OCI-LY7 (cell line): ENCODE data around the gene GOLPH3. TPM values are rescaled to one million over a fixed set of nuclear protein-coding genes. Genes with fewer than 3 reads are reported as not detected.

Experiments
- BruUV-seq: library from RNA; stranded (reverse); fragments of 400-500 nt; replicated peaks from 2 replicates; lab custom pipeline; 2021; lab: Mats Ljungman, UMichigan
- CTCF ChIA-PET: fragments of 300-600 bp; sonication (Branson Sonifier 250); formaldehyde crosslinking; loops from one replicate; lab custom pipeline; 2022; ENCODE audit warnings: antibody characterized with exemption; ENCODE audit not compliant: unreplicated experiment; lab: Charles Lee
- POLR2A ChIA-PET: fragments of 300-600 bp; sonication (Branson Sonifier 250); formaldehyde crosslinking; loops from one replicate; lab custom pipeline; 2022; ENCODE audit warnings: antibody characterized with exemption; lab: Charles Lee
- DNase-seq: peaks from one replicate; pipeline ENCODE4 v3.0.0-alpha.2; 2015; ENCODE audit warnings: low spot score
- H2AFZ ChIP-seq: fragments of 200-600 bp; sonication (generic), shearing (Covaris generic); 2 replicates; pipeline ENCODE4 v1.6.1; 2014; ENCODE audit warnings: mild to moderate bottlenecking, antibody characterized with exemption, low read length, moderate library complexity
- H3K27ac ChIP-seq: fragments of 200-600 bp; sonication (generic); 2 replicates; pipeline ENCODE4 v1.5.1; 2014; ENCODE audit warnings: mixed run types, low read depth, mild to moderate bottlenecking, moderate library complexity, low read length, inconsistent platforms; ENCODE audit not compliant: poor library complexity, severe bottlenecking
- H3K36me3 ChIP-seq: fragments of 200-600 bp; sonication (generic); 2 replicates; pipeline ENCODE4 v1.6.1; 2014; ENCODE audit warnings: mild to moderate bottlenecking, antibody characterized with exemption, low read length, moderate library complexity, mixed read lengths; ENCODE audit not compliant: insufficient read depth
- H3K4me1 ChIP-seq: fragments of 200-600 bp; sonication (generic); 2 replicates; pipeline ENCODE4 v1.5.1; 2014; ENCODE audit warnings: mild to moderate bottlenecking, low read length; ENCODE audit not compliant: insufficient read depth, poor library complexity, severe bottlenecking
- H3K4me2 ChIP-seq: fragments of 200-600 bp; sonication (generic); 2 replicates; pipeline ENCODE4 v1.6.1; 2014; ENCODE audit warnings: mild to moderate bottlenecking, low read length
- H3K4me3 ChIP-seq: fragments of 200-600 bp; sonication (generic); 2 replicates; pipeline ENCODE4 v1.5.1; 2014; ENCODE audit warnings: mild to moderate bottlenecking, low read depth, low read length; ENCODE audit not compliant: poor library complexity, severe bottlenecking
- H3K79me2 ChIP-seq: fragments of 200-600 bp; sonication (generic); 2 replicates; pipeline ENCODE4 v1.6.1; 2016; ENCODE audit warnings: low read depth, mild to moderate bottlenecking, low read length, moderate library complexity, mixed read lengths; ENCODE audit not compliant: insufficient read depth
- H3K9me2 ChIP-seq: fragments of 200-600 bp; sonication (generic); 2 replicates; pipeline ENCODE4 v1.6.1; 2016; ENCODE audit warnings: mild to moderate bottlenecking, low read length, mixed read lengths; ENCODE audit not compliant: insufficient read depth
- H3K9me3 ChIP-seq: fragments of 200-600 bp; sonication (generic); 2 replicates; pipeline ENCODE4 v1.6.1; 2014; ENCODE audit warnings: mild to moderate bottlenecking, mixed run types, low read length, mixed read lengths
- H4K20me1 ChIP-seq: fragments of 200-600 bp; sonication (generic); 2 replicates; pipeline ENCODE4 v1.6.1; 2014; ENCODE audit warnings: mild to moderate bottlenecking, antibody characterized with exemption, low read length, moderate library complexity, mixed read lengths; ENCODE audit not compliant: insufficient read depth
- EZH2phosphoT487 ChIP-seq: fragments of 200-600 bp; sonication (generic); IDR thresholded peaks from 2 replicates; pipeline ENCODE4 v1.6.1; 2018; ENCODE audit warnings: low read depth, borderline replicate concordance, mild to moderate bottlenecking, mixed run types, antibody characterized with exemption, low read length, moderate library complexity, mixed read lengths
- intact Hi-C: fragments of 100-400 bp; cut with micrococcal nuclease; formaldehyde crosslinking; loops from one replicate; pipeline ENCODE4 v1.10.0; 2022; ENCODE audit not compliant: unreplicated experiment
- total RNA-seq, 2 experiments: library from RNA; depleted of rRNA in 1 of 2; stranded (reverse); fragments of >200 nt in 1 of 2; shearing (Covaris generic) in 1 of 2; gene quantifications; 2 replicates each; pipeline ENCODE4 v1.2.3, GENCODE V29; 2014 to 2022
- TF ChIP-seq, protein P1 (sequence below): fragments of 200-600 bp; sonication (generic); conservative IDR thresholded peaks from 2 replicates; pipeline ENCODE4 v1.5.1; 2014; ENCODE audit warnings: mild to moderate bottlenecking, antibody characterized with exemption, low read length, moderate library complexity, mixed read lengths

GOLPH3 gene
- total RNA-seq, 2 experiments from 2014 or later = 35.9 to 53.8 TPM

DNA sequence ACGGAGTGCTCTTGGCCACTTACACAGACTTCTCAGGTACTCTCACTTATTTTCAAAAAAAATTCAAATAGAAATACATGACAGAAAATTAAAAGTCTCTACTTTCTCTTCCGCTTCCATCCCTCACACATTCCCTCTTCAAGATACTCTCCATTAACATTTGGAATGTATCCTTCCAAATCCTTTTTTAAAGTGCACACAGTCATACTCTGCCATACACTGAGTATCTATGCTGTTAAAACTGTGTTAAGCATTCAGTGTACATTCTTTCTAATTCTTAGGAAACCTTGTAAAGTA, 15.5 kb downstream of the GOLPH3 start:
- TF ChIP-seq, protein P1, sequence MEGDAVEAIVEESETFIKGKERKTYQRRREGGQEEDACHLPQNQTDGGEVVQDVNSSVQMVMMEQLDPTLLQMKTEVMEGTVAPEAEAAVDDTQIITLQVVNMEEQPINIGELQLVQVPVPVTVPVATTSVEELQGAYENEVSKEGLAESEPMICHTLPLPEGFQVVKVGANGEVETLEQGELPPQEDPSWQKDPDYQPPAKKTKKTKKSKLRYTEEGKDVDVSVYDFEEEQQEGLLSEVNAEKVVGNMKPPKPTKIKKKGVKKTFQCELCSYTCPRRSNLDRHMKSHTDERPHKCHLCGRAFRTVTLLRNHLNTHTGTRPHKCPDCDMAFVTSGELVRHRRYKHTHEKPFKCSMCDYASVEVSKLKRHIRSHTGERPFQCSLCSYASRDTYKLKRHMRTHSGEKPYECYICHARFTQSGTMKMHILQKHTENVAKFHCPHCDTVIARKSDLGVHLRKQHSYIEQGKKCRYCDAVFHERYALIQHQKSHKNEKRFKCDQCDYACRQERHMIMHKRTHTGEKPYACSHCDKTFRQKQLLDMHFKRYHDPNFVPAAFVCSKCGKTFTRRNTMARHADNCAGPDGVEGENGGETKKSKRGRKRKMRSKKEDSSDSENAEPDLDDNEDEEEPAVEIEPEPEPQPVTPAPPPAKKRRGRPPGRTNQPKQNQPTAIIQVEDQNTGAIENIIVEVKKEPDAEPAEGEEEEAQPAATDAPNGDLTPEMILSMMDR = no peak
- TF ChIP-seq EZH2phosphoT487 = no peak
- peaks cover 12% of the 10 kb centered on the region; the same call in 1 of the 2 replicates for H4K20me1 ChIP-seq
- intact Hi-C loops = no loop called here
- POLR2A ChIA-PET = interaction anchor here (0.9 kb wide), 2 partner anchors 12 to 444 kb away, joined by 3 read pairs; no protein-coding TSS in a partner anchor
- H3K9me3 ChIP-seq = no peaks in the 10 kb centered on the region
- no peak overlapping the region for H3K4me2 ChIP-seq
- H3K4me3 ChIP-seq = no peak overlapping the region
- no peaks in the 10 kb centered on the region for H3K9me2 ChIP-seq
- H3K79me2 ChIP-seq = peaks cover 94% of the 10 kb centered on the region
- CTCF ChIA-PET = no interaction called here
- H3K36me3 ChIP-seq = peaks cover 50% of the 10 kb centered on the region
- no peak overlapping the region for H2AFZ ChIP-seq
- no peak for DNase-seq
- no peak overlapping the region for H3K27ac ChIP-seq
- BruUV-seq = no TSS peak
- peaks cover 1% of the 10 kb centered on the region for H3K4me1 ChIP-seq

DNA sequence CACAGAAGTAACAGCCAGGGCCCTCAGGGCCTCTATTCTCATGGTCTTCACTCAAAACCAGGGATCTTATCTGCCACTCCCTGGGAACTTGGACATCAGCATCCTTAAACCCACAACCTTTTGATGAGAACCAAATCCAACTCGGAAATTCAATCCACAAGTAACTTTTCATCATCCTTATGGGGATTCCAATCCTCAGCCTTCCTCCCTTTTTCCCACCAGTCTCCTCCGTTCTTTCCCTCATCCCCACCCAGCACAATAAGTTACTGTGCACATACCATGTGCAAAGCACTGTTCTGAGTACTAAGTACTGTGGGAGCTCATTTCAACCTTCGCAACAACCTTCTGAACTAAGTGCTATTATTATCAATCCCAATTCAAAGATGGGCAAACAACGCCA, 17.0 kb downstream of the GOLPH3 start:
- H3K4me3 ChIP-seq = no peak overlapping the region
- peaks cover 62% of the 10 kb centered on the region for H3K36me3 ChIP-seq
- no peaks in the 10 kb centered on the region for H3K9me2 ChIP-seq
- no peak overlapping the region for H2AFZ ChIP-seq
- no peak overlapping the region for H3K4me2 ChIP-seq
- peaks cover 92% of the 10 kb centered on the region for H3K79me2 ChIP-seq
- ChIA-PET POLR2A (interaction anchor here (1.3 kb wide), 1 partner anchor 11 kb away, joined by 4 read pairs; no protein-coding TSS in a partner anchor), CTCF (no interaction called here)
- DNase-seq = no peak
- no peaks in the 10 kb centered on the region for H3K4me1 ChIP-seq
- H3K9me3 ChIP-seq = no peaks in the 10 kb centered on the region
- TF ChIP-seq, protein P1 = no peak
- TF ChIP-seq EZH2phosphoT487 = no peak
- no peak overlapping the region for H3K27ac ChIP-seq
- peaks cover 12% of the 10 kb centered on the region; the same call in 1 of the 2 replicates for H4K20me1 ChIP-seq
- BruUV-seq = no TSS peak
- intact Hi-C loops = no loop called here

GRCh38 chr5:32156635-32157034, 17.5 kb downstream of the GOLPH3 start:
- TF ChIP-seq EZH2phosphoT487 = no peak
- TF ChIP-seq, protein P1 = no peak
- peaks cover 12% of the 10 kb centered on the region; the same call in 1 of the 2 replicates for H4K20me1 ChIP-seq
- peaks cover 65% of the 10 kb centered on the region for H3K36me3 ChIP-seq
- H2AFZ ChIP-seq = no peak overlapping the region
- no peak overlapping the region for H3K4me2 ChIP-seq
- no peak overlapping the region for H3K4me3 ChIP-seq
- H3K9me3 ChIP-seq = no peaks in the 10 kb centered on the region
- peaks cover 93% of the 10 kb centered on the region for H3K79me2 ChIP-seq
- BruUV-seq = no TSS peak
- no peak for DNase-seq
- H3K9me2 ChIP-seq = no peaks in the 10 kb centered on the region
- CTCF ChIA-PET = no interaction called here
- intact Hi-C loops = no loop called here
- no peaks in the 10 kb centered on the region for H3K4me1 ChIP-seq
- no peak overlapping the region for H3K27ac ChIP-seq
- POLR2A ChIA-PET = no interaction called here
